ENCODE results near the gene HMGCL. TPM values are rescaled to one million over a fixed set of nuclear protein-coding genes. Genes with fewer than 3 reads are reported as not detected.

HMGCL gene
- total RNA-seq, 1 donor from 2014 or later, result 30.3 TPM

DNA sequence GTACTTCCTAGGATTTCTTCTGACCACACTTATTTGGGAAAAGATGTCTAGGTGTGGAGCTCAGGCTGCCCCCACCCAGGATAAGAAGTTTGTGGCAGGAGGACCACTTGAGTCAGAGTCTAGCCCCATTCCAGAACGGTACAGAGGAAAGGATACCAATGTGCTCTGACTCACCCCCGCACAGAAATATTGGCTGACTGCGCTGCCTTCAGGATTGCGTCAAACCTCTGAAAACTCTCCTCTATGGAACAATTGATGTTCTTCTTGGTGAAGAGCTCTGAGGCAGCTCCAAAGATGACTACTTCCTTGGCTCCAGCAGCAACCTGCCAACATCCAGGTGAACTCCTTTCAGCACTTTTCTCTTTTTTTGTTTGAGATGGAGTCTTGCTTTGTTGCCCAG, 11.2 kb downstream of the HMGCL start:
- Mint-ChIP-seq H3K4me1 (ENCODE audit: low read depth) (no peaks in the 10 kb centered on the region), H3K27me3 (no peaks in the 10 kb centered on the region), H3K27ac (no peak overlapping the region), H3K36me3 (ENCODE audit: insufficient read depth) (peaks cover 8% of the 10 kb centered on the region), H3K4me3 (ENCODE audit: low read depth) (no peak overlapping the region), H3K9me3 (ENCODE audit: low read depth) (no peaks in the 10 kb centered on the region)
- no peak for TF ChIP-seq CTCF (IDR thresholded peaks at IDR 0.05; ENCODE audit: unreplicated experiment)
- no peak for DNase-seq (ENCODE audit: low spot score, unreplicated experiment)

GRCh38 chr1:23810818-23811540, 14.2 kb downstream of the HMGCL start:
- Mint-ChIP-seq H3K27me3 (no peaks in the 10 kb centered on the region), H3K9me3 (ENCODE audit: low read depth) (no peaks in the 10 kb centered on the region), H3K4me1 (ENCODE audit: low read depth) (no peaks in the 10 kb centered on the region), H3K4me3 (ENCODE audit: low read depth) (no peak overlapping the region), H3K27ac (peak overlapping the region; percentile 26), H3K36me3 (ENCODE audit: insufficient read depth) (peaks cover 13% of the 10 kb centered on the region)
- TF ChIP-seq CTCF (IDR thresholded peaks at IDR 0.05; ENCODE audit: unreplicated experiment), result peak; percentile 61
- DNase-seq (ENCODE audit: low spot score, unreplicated experiment), result no peak

- no peak overlapping the region for H3K27ac Mint-ChIP-seq
Measured at GRCh38 chr1:23809751-23810171, 15.5 kb downstream of the HMGCL start.

DNA sequence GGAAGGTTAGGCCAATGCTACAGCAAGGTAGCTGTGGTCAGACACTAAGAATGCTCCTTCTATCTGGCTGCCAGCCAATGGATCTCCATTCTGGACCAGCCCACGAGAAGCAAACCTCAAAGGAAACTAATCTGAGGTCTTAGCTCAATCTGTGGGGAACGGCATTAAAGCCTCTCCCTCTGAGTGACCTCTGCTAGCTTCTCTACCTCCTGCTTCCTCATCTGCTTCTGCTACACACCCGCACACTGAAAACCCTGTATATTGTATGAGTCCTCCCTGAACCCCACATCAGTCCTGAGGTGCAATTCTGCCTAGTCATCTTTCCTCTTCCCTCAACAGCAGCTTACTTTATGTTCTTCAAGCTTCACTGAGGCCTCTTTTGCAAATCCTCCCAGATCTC, 17.8 kb downstream of the HMGCL start:
- no peak overlapping the region for H3K27ac Mint-ChIP-seq
- no peak for DNase-seq (ENCODE audit: low spot score, unreplicated experiment)
- no peak for TF ChIP-seq CTCF (IDR thresholded peaks at IDR 0.05; ENCODE audit: unreplicated experiment)
- no peaks in the 10 kb centered on the region for H3K4me1 Mint-ChIP-seq (ENCODE audit: low read depth)
- no peaks in the 10 kb centered on the region for H3K27me3 Mint-ChIP-seq
- no peak overlapping the region for H3K4me3 Mint-ChIP-seq (ENCODE audit: low read depth)
- no peaks in the 10 kb centered on the region for H3K9me3 Mint-ChIP-seq (ENCODE audit: low read depth)
- H3K36me3 Mint-ChIP-seq (ENCODE audit: insufficient read depth), result peaks cover 16% of the 10 kb centered on the region

More at GRCh38 chr1:23809751-23810171, 15.5 kb downstream of the HMGCL start:
- Mint-ChIP-seq H3K27me3 (no peaks in the 10 kb centered on the region), H3K9me3 (ENCODE audit: low read depth) (no peaks in the 10 kb centered on the region), H3K4me1 (ENCODE audit: low read depth) (no peaks in the 10 kb centered on the region), H3K4me3 (ENCODE audit: low read depth) (no peak overlapping the region), H3K36me3 (ENCODE audit: insufficient read depth) (peaks cover 19% of the 10 kb centered on the region)
- no peak for DNase-seq (ENCODE audit: low spot score, unreplicated experiment)
- TF ChIP-seq CTCF (IDR thresholded peaks at IDR 0.05; ENCODE audit: unreplicated experiment), result peak; percentile 69

DNA sequence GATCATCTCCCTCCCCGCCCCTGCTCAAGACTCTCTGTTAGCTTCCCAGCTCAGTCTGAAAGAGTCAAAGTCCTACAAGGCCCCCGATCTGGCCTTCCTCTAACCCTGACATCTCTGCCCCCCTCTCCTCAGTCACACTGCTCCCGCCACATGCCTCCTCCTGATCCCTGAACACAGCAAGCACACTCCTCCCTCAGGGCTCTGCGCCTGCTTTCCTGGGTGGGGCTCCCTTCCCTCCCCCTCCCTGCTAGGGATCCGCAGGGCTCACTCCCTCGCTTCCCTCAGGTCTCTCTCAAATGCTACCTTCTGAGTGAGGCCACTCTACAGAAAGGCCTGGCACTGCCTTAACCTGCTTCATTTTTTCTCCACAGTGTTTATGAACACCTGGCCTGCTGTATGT, 18.9 kb downstream of the HMGCL start:
- no peaks in the 10 kb centered on the region for H3K9me3 Mint-ChIP-seq (ENCODE audit: low read depth)
- no peak overlapping the region for H3K4me3 Mint-ChIP-seq (ENCODE audit: low read depth)
- no peaks in the 10 kb centered on the region for H3K27me3 Mint-ChIP-seq
- H3K4me1 Mint-ChIP-seq (ENCODE audit: low read depth), result peaks cover 3% of the 10 kb centered on the region
- H3K36me3 Mint-ChIP-seq (ENCODE audit: insufficient read depth), result peaks cover 14% of the 10 kb centered on the region
- H3K27ac Mint-ChIP-seq, result no peak overlapping the region
- no peak for TF ChIP-seq CTCF (IDR thresholded peaks at IDR 0.05; ENCODE audit: unreplicated experiment)
- no peak for DNase-seq (ENCODE audit: low spot score, unreplicated experiment)
